Stimulated activated CD8-positive, alpha-beta memory T cell treated with anti-CD3 and anti-CD28 coated beads, Interleukin-7, amount 100 ng/mL, for 48 hours (primary cell): ENCODE measurements around the gene SPTAN1.

Experiments used
- DNase-seq, 2 donors: peaks; one replicate each; pipeline ENCODE4 v3.0.0-alpha.2; 2020; ENCODE audit warnings: low read depth in 1 of 2; ENCODE audit errors: extremely low read depth in 1 of 2

The SPTAN1 gene

DNA sequence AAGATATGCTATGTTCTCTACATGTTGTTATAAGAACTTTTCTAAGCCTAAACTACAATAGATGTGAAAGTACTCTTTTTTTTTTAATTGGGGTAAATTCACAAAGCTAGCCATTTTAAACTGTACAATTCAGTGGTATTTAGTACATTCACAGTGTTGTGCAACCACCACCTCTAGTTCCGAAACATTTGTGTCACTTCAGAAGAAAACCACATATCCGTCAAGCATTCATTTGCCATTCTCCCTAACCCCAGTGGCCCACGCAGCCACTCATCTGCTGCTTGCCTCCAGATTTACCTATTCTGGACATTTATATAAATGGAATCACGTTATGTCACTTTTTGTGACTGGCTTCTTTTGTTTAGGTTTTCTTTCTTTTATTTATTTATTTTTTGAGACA is 43.1 kb downstream of the SPTAN1 start:
- no peak for DNase-seq

GRCh38 chr9:128600099-128600498 is 47.7 kb downstream of the SPTAN1 start:
- DNase-seq = no peak

GRCh38 chr9:128603697-128604096 is 51.3 kb downstream of the SPTAN1 start:
- no peak for DNase-seq

- DNase-seq = no peak
These were observed 55.4 kb downstream of the SPTAN1 start for GRCh38 chr9:128607642-128608350.

- no peak for DNase-seq
These were observed 58.5 kb downstream of the SPTAN1 start for GRCh38 chr9:128610897-128611296.

DNA sequence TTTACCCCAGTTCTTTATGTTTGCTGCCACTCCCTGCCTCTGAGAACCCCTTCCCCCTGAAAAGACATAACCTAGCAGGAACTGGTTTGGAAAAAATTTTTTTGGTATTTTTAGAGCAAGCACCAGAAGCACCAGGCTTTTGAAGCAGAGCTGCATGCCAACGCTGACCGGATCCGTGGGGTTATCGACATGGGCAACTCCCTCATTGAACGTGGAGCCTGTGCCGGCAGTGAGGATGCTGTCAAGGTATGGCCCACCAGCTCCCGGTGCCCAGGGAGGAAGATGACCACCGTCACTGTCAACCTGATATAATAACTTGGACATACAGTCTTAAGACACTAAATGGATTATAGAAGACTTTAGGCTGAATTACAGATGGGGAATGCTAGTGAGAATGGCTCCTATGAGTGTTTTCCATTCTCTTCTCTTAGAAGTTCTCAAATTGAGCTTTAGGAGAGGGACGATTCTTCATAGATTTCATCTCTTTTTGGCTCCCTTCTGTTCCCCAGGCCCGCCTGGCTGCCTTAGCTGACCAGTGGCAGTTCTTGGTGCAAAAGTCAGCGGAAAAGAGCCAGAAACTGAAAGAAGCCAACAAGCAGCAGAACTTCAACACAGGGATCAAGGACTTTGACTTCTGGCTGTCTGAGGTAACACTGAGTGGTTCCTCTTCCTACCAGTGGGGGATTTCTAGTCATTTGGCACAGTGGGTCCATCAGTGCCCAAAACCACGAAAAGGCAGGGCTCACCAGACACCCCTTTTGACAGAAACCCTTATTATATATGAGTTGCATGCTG is 59.4 kb downstream of the SPTAN1 start:
- DNase-seq = no peak

DNA sequence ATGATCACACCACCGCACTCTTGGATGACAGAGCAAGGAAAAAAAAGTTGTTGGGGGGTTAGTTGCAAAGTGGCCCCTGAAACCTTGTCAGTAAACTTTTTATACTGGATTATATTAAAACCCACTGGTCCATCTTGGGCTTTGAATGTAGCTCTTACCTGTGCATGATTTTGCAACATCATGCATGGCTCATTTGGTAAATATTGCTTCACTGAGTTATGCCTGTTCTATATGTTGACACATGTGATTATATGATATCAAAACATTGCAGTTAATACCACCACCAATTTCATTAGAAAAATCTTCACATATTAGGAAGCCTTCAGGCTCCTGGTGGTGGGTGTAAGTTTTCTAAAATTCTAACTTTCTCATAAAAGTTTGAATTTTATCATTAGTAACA is 62.3 kb downstream of the SPTAN1 start:
- DNase-seq = no peak

DNA sequence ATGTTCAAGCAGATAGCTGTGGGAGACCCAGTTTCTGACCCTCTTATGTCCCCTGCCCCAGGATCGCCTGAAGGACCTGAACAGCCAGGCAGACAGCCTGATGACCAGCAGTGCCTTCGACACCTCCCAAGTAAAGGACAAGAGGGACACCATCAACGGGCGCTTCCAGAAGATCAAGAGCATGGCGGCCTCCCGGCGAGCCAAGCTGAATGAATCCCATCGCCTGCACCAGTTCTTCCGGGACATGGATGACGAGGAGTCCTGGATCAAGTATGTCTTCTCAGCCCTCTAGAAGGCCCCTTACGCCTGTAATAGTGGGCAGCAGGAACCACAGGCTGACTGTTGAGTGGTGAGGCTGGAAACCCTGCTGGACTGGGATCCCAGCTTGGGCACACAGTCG is 63.2 kb downstream of the SPTAN1 start:
- no peak for DNase-seq

- DNase-seq = no peak
These were observed 65.6 kb downstream of the SPTAN1 start for GRCh38 chr9:128617943-128618342.

DNA sequence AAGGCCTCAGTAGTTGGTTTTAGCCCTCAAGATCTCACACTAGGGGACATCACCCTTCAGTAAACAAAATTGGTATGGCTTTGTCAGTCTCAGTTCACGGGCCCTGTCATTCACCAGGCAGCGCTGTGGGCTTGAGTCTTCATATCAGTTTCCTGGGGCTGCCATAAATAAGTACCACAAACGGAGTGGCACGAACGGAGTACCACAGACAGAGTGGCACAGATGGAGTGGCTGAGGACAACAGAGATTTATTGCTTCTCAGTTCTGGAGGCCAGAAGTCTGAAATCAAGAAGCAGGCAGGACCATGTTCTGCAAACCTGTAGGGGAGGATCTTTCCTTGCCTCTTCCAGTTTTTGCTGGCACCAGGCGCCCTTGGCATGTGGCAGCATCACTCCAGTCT is 66.7 kb downstream of the SPTAN1 start:
- DNase-seq = no peak

- DNase-seq = no peak
These were observed 67.4 kb downstream of the SPTAN1 start for GRCh38 chr9:128619779-128620178.

DNA sequence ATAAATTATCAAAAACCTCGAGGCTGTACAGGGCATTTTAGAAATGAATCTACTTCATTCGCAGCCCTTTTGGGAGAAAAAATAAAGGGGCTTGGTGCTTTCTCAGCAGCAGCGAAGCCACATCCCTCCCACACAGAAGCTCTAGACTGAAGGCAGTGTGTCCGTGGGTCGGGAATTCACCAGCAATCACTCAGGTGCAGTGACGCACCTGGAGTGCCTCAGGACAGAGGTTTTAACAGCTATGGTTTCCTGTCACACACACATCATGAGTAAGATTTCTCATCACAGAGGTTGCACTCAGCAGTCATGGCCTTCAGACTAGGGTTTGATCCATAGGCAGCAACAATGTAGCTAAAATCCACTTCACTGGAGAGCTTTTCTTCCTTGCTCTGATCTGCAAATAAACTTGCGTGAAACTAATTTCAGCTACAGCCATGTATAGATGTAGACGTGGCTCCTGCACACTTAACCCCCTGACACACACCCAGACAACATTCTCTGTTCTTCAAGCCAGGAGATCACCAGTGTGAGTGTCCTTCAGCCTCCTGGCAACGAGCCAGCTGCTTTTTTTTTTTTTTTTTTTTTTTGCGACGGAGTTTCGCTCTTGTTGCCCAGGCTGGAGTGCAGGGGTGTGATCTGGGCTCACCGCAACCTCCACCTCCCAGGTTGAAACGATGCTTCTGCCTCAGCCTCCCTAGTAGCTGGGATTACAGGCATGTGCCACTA is 69.5 kb downstream of the SPTAN1 start:
- no peak for DNase-seq

DNA sequence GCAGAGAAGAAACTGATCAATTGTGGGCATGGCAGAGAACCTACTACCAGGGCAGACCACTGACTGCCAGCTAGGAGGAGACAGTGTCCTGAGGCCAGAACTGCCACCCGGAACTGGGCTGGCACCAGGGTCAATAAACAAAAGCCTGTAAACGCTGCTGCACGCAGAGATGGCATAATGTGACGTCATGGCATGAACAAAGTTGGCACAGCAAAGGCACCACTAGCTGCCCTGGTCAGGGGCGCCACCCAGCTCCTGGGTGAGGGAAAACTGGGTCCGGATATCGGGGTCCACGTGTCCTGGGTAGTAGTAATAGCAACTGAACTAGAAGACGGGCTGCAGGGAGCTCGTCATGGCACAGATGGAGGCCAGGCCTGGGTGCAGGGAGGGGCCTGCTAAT is 72.2 kb downstream of the SPTAN1 start:
- no peak for DNase-seq

GRCh38 chr9:128625391-128626146 is 73.2 kb downstream of the SPTAN1 start:
- no peak for DNase-seq

DNA sequence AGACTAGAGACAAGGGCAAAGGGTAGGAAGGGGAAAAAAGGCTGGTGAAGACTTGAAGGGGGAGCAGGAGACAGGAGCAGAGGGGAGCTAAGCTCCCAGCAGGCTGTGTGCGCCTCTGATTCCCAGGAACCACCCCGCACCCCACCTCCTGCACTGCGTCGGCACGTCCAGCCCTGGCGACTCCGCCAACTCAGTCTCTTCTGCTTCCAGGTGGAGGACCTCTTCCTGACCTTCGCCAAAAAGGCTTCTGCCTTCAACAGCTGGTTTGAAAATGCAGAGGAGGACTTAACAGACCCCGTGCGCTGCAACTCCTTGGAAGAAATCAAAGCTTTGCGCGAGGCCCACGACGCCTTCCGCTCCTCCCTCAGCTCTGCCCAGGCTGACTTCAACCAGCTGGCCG is 73.8 kb downstream of the SPTAN1 start:
- no peak for DNase-seq

DNA sequence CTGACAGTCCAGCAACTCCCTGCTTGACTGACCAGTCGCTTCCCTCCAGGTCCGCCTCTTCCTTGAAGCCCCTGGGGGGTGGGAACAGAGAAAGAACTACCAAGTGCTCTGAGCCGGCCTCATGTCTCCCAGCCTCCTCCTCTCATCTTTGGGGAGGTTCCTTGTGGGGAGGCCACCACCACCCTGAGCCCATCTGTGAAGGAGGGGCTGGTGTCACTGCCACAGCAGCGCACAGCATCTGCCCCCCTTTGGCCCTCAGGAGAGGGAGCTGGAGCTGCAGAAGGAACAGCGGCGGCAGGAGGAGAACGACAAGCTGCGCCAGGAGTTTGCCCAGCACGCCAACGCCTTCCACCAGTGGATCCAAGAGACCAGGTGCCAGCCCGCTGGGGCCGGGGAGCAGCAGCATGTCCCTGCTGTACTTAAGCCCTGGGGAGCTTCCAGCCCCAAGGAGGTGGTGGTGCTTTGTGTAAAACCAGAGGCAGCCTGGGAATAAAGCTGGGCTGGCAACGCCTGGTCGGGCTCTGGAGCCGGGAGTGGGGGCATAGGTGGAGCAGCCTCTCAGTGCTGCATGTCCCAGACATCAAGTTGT is 74.8 kb downstream of the SPTAN1 start:
- no peak for DNase-seq

DNA sequence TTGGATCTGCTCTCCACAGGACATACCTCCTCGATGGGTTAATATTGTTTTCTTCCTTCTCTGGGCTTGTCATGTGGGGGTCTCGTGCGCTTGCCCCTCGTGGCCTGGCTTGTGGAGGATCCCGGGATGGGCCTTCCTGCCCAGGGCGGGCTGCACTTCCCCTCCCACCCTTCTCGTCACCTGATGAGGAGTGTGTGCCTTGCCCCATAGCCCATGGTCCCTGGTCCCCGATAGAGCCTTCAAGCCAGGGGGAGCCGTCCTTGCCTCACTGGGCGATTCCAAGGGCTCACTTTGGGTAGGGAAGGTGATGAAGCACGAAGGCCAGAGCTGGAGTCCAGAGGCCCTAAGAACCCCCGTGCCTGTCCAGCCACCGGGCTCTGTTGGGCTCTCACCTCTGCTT is 75.5 kb downstream of the SPTAN1 start:
- DNase-seq = no peak

DNA sequence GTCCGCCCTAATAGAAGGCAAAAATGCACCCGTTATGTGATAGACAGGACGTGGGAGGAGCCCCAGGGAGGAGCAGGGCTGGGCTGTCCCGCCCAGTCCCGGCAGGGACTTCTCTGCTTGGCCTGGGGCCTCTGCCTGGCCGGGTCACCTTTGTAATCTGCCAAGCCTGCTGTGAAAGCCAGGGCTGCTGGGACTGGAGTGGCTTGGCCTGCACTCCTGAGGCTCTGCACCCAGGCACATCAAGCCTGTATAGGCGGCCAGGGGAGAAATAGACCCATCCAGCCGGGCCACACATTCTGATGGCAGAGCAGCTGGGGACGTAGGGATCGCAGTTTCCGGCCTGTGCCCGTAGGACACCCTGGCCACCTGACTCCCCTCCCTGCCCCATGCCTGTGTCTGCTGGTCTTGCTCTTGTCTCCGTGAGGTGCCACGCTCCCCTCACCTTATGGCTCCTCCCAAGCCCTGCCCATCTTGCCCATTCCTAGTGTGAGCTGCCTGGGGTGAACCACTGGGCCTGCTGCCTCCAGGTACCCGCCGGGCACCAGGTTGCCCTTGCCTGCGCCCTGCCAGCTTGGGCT is 76.2 kb downstream of the SPTAN1 start:
- no peak for DNase-seq

GRCh38 chr9:128629136-128629535 is 76.7 kb downstream of the SPTAN1 start:
- DNase-seq = no peak

DNA sequence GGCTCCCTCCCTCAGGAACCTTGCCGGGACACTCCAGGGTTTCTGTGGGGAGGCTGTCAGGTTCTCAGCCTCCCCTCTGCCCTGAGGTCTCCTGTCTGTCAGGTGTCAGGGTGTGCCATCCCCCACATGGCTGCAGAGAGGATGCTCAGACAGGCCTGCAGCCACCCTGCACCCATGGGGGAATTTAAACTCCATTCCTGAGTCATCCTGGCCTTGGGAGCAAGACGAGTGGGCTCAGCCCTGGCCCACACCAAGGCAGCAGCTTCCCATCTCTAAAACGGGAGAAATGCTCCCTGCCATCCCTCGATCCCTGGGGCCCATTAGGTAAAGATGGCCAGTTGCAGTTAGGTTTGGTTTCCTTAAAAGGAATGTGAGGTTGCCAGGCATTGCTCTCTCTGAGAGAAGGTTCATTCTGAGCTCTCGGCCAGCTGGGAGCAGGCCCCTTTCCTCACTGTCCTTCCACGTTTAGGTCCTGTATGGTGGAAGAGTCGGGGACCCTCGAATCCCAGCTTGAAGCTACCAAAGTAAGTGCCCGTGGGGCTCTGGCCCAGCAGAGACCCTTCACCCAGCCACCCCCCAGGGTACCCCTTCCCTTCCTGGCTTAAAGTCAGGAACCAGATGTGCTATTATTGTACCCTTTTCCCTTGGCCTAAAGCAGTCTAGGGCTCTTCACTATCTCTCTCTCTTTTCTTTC is 77.6 kb downstream of the SPTAN1 start:
- no peak for DNase-seq
